NCI-H1417 (cell line): ENCODE data around the gene AKR1C4.
"Not testable (repeated sequence)": the region's sequence is repeated elsewhere in the genome, so short reads cannot be mapped to it uniquely, and the experiment has no call there.

ENCODE experiments used
- DNase-seq, 3 experiments: peaks; one replicate each; lab custom pipeline; 2025; lab: John Stamatoyannopoulos, UW

The AKR1C4 gene

DNA sequence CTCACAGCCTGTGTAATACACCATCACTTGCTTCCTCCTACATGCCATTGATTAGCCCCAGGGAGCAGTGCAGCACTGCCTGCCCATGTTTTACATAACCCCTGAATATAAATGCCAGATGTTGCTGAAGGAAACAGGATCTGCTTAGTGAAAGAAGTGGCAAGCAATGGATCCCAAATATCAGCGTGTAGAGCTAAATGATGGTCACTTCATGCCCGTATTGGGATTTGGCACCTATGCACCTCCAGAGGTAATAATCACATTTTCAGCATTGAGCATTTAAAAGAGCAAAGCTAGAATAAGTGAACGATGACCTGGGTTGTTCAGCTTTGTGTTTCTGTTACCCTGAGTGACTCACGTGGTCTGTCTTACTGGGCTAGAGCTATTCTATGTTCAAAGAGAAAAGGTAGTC, at the start of gene AKR1C4:
Gene AKR1C4 (plus strand): TSS at position 136 of the 412 bp plus-strand sequence. CDS start 31 bp downstream, at position 167.
- DNase-seq: no peak

DNA sequence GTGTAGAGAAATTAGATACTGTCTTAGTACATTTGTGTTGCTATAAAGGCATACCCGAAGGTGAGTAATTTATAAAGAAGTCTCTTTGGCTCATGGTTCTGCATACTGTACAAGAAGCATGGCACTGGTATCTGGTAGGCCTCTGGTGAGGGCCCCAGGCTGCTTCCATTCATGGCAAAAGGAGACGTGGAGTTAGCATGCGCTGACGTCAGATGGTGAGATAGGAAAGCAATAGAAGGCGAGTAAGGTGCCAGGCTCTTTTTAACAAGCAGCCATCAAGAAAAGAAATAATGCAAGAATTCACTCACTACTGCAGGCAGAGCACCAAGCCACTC, 49.8 kb upstream of the AKR1C4 start:
- DNase-seq: no peak

DNA sequence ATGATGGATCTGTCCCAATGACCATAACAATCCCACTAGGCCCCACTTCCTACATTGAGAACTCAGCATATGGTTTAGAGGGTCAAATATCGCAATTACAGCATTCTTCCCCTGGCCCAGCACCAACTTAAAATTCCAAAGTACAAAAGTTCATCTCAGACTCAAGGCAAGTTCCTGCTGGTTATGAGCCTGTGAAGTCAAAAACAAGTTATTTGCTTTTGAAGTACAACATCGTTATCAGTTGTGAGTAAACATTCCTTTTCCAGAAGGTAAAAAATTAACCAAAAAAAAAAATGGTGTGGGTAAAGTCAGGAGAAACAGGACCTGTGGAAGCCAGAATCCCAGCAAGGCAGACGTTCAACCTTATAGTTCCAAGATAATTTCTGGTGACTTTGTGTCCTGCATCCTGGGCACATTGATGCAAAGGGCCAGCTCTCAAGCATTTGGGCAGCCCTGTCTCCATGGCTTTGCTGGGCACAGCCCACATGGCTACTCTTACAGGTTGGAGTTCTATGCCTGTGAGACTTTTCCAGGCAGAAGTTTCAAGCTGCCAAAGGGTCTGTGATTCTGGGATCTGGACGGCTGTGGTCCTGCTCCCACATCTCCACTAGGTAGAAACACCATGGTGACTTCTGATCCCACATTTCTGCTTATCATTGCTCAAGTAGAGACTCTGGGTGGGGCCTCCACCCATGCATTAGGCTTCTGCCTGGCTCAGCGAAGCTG, 49.2 kb upstream of the AKR1C4 start:
- no peak for DNase-seq

DNA sequence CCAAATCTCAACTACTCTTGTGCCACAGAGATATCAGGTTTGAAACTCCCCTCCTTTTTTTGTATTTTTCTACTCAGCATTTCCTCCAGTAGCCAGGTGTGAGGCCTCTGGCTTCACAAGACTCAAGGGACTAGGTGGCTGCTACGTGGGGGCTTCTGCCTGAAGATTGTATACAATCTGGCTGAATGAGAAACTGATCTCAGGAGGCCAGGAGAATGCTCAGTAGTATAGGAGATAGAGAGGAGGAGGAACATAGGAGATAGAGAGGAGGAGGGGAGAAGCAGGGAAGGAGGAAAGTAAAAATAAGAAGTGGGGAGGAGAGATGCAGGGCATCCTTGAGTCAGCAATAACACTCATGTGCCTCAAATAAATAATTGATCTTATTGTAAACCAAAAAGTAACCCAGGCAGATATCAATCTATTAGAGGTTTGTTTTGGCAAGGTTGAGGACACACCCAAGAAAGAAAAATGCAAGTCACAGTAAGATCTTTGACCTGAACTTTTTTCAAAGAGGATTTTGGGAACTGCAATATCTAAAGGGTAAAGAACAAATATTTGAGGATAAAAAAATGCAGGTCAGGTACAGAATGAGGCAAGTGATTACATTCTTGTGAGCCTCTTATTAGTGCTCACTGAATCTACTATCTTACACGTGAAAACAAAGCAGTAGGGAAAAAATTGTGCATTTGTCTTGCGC, 48.5 kb upstream of the AKR1C4 start:
- no peak for DNase-seq

DNA sequence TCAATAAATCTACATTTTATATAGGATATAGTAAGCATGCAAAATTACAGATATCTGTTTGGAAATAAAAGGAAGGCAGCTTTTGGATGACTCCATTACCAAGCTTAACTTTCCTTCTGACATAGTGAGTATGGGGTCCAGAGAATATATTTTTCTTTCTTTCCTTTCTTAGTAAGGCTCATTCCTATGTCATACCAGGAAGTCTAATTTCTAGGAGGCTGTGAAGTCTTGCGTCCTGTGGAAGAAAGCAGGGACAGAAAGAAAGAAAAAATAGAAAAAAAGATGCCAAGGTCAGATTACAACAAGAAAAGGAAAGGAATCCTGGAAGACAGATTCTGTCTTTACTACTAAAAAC, 48.0 kb upstream of the AKR1C4 start:
- no peak for DNase-seq

DNA sequence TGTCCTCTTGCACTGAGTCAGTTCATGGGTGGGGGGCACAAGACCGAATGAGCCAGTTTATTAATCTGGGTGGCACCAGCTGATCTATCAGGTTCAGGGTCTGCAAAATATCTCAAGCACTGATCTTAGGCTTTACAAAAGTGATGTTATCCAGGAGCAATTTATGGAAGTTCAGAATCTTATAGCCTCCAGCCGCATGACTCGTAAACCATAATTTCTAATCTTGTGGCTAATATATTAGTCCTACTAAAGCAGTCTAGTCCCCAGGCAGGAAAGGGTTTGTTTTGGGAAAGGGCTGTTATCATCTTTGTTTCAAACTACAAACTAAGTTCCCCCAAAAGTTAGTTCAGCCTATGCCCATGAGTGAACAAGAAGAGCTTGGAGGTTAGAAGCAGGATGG, 45.6 kb upstream of the AKR1C4 start:
- no peak for DNase-seq

DNA sequence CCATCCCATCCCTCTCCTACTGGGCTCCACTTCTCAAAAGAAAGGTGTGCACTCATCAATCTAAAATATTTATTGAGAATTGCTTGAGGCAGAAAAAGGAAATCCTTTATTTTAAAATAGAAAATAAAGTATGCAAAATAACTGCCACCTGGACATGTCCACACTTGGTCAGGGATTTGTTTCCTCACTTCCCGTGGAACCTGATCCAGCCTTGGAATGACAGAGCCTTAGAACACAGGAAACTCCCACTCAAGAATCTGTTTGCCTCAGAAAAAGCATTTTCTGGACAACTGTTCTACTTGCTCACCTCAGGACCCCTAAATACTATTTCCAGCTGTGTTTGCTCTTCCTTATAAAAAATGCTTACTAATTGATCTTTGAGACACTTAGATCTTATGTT, 40.7 kb upstream of the AKR1C4 start:
- DNase-seq: no peak

DNA sequence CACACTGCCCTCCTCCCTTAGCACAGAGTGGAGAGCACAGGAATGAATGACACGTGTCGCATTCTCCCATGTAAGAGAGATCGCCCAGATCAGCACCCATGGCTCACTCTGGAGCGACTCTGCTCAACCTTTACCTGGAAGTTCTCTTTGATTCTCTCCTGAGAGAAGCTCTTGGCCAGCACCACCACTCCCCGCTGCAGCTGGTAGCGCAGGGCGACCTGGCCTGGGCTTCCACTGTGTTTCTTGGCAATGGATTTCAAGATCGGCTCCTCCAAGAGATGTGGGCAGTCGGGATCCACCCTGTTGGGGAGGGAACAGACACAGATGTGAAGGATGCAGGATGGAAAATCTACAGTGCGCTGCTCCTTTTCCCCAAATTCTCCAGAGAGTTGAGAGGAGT, 39.1 kb upstream of the AKR1C4 start:
- no peak for DNase-seq

DNA sequence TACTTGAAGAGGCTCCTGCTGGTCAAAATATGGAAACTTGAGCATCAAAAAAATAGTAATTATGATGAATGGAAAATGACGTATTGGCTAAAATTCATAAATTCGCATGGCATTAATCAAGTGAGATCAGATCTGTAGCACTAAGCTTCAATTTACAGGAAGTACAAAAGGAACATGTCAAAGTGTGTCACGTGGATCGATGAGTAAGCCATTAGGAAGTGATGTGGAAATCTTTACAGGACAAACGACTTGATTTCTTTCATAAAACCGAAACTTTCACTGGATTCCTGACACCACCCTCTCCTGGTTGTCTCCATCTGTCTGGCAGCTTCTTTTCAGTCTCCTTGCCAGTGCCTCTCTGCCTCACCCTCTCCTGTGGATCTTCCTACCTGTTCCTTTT, 37.5 kb upstream of the AKR1C4 start:
- no peak for DNase-seq

DNA sequence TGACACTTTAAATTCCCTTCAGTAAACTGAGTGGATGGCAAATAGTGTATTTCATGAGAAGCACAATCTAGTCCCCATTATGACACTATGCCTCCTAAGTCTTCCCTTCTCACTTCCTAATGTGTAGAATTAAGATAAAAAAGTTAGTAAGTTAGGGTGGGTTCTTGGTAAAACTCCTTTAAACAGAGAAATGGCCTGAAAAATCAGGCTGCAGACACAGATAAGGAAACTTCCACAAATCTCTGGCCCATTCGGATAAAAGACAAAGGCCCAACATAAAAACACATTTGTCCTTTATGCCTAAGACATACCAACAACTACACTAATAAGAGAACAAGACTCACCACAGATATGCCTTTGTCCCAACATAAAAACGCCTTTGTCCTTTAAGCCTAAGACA, 33.1 kb upstream of the AKR1C4 start:
- DNase-seq: no peak

DNA sequence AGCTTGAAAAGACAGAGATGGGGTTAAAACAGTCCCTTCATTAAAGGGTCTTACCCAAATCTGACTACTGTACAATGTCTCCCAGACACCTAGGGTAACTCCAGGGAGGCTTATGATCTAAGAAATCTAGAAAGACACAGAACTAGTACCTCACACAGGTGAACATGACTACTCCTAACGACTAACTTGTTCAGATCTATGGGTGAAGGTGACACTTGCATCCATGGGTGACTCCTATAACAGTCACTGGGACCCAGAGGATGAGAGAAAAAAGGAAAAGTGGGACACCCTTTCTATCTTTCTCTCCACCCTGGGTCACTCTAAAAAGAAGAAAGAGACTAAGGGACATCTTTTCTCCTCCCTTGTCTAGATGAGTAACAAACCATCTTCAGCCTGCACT, 30.9 kb upstream of the AKR1C4 start:
- peak in 2 of 3 experiments; percentile 1 to 16 for DNase-seq

DNA sequence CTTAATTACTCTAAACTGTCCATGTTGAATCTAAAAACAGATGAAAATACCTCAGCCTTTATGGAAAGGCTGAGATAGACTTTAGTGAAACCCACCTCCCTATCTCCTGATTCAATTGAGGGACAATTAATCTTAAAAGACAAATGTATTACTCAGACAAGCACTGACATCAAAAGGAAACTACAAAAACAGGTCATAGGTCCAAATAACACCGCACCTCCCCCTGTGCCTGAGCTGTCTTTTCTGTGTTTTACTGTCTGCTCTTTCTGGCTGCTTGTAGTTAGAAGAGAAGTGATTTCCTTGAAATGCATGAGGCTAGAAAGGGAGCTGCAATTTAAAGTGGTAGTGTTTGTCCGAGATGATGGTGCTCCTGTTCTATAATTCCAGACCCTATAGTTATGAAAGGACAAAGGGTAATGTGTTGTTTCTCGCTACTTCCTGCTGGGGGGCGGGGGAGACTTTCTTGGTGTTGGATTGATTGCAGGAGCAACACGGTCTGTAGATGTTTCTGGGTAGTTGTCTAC, 27.7 kb upstream of the AKR1C4 start:
- peak in 1 of 3 experiments; percentile 0 for DNase-seq

DNA sequence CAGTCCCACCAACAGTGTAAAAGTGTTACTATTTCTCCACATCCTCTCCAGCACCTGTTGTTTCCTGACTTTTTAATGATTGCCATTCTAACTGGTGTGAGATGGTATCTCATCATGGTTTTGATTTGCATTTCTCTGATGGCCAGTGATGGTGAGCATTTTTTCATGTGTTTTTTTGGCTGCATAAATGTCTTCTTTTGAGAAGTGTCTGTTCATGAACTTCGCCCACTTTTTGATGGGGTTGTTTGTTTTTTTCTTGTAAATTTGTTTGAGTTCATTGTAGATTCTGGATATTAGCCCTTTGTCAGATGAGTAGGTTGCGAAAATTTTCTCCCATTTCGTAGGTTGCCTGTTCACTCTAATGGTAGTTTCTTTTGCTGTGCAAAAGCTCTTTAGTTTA, 21.1 kb upstream of the AKR1C4 start:
- DNase-seq: not testable (repeated sequence)

DNA sequence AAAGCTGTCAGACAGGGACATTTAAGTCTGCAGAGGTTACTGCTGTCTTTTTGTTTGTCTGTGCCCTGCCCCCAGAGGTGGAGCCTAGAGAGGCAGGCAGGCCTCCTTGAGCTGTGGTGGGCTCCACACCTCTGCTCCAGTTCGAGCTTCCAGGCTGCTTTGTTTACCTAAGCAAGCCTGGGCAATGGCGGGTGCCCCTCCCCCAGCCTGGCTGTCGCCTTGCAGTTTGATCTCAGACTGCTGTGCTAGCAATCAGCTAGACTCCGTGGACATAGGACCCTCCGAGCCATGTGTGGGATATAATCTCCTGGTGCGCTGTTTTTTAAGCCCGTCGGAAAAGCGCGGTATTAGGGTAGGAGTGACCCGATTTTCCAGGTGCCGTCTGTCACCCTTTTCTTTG, 16.1 kb upstream of the AKR1C4 start:
- not testable (repeated sequence) for DNase-seq

DNA sequence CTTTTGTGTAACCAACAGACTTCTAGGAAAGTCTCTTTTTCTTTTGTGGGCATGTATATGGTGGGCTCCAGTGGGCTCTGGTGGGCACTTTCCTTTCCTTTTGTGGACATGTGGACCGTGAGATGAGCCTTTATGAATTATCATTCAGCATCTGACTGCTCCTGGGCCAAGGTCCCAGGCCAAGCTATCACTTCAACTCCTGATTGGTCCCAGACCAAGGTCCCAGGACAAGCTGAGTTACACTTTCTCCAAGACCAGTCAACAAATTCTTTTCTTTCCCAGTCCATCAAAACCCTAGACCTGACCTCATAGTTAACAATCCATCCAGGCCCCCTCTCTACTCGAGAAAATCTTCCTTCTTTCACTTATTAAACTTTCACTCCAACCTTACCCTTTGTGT, 12.7 kb upstream of the AKR1C4 start:
- DNase-seq: no peak

DNA sequence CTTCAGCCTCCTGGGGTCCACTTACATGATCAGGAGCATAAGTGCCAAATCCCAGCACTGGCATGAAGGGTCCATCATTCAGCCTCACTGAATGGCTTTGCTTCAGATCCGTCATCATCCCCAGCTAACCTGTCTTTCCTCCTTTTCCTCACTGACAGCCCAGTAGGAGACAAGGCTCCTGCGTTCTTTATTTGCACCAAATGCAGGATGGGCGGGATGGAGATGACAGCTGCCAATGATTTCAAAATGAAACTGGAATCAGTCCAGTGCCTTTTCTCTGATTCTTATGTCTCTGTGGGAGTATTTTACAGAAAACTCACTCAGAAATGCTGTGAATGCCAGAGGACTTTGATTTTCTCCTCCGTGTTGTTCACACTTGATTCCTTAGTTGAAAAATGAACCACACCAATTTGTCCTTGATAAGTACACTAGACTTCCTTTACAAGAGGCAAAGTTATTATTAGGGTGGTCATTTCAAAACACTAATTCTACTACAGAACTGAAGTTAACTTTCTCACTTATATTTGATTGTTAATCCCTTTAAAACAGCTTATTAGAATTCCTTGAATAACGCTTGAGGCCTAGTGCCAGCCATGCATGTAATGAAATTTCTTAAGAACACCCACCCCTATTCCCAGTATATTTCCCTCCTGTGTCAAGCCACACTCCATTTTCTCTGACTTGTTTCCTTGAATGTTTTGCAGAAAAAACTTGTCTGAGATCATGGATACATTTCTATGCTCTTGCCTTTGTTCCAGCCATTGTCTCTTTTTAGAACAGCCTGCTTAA, 11.5 kb upstream of the AKR1C4 start, which contains the start of gene AKR1C8:
Gene AKR1C8 (minus strand): TSS at position 164 of the 789 bp plus-strand sequence. CDS start 46 bp downstream, at position 118.
- no peak for DNase-seq

DNA sequence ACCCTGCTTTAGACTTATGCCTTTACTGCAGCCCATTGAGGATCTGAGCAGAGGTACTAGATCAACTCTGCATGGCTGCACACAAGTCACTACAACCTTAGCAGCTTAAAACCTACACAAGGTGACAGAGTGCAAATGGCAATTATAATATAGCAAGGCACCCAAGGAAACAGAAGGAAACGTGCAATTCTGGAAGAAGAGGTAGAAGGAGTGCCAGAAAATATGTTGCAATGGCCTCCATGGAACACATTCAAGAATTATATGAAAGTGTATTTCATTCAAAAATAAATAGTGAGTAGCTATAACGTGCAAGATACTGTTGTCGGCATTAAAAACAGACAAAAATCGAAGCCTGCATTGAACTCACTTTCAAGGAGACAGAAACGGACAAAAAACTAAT, 8.8 kb upstream of the AKR1C4 start:
- DNase-seq: no peak

DNA sequence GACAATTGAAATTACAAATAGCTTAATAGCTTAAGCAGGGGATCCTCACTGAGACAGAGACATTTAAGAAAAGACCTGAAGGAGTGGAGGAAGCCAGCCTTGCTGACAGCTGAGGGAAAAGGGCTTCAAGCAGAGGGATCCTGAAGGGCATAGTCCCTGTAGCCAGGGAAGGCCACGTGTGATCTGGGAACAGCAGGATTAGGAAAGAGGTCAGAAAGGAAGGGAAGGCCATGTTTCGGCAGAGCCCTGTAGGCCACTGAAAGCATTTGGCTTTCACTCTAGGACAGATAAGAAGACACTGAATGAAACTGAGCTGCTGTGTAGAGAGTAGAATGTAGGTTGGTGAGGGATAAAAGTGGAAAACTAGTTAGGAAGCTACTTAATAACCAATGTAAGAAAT, 8.3 kb upstream of the AKR1C4 start:
- no peak for DNase-seq

DNA sequence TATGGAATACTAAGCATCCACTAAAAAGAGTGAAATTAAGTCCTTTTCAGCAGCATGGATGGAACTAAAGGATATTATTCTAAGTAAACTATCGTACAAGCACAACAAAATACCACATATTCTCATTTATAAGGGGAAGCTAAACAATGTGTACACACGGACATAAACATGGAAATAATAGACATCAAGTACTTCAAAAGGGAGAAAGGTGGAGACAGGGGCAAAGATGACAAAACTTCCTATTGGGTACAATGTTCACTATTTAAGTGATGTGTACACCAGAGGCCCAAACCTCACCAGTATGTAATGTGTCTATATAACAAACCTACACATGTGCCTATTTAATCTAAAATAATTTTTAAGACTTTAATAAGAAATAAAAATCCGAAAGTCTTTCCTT, 2.2 kb upstream of the AKR1C4 start:
- DNase-seq: no peak

DNA sequence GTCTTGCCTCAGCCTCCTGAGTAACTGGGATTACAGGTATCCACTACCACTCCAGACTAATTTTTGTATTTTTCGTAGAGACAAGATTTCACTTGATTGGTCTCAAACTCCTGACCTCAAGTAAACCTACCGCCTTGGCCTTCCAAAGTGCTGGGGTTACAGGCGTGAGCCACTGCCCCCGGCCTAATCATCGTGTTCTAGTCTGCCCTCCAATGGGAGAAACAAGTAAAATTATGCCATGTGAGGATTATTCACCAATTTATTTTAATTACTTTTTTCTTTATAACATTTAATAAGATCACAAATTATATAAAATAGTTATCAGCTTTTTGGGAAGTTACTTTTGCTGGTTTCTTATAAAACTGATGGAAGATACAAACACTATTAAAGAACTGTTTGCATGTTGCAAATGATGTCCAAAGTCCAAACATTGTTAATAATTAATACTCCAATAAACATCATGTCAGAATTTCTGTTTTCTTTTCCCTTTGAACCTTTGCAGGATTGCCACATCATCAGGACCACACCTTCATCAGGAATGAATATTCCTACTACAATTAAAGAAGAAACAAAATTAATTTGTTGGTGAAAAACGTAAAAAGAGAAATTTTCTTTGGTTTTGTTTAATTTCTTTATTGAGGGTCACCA, 786 bp upstream of the AKR1C4 start:
- DNase-seq: no peak

DNA sequence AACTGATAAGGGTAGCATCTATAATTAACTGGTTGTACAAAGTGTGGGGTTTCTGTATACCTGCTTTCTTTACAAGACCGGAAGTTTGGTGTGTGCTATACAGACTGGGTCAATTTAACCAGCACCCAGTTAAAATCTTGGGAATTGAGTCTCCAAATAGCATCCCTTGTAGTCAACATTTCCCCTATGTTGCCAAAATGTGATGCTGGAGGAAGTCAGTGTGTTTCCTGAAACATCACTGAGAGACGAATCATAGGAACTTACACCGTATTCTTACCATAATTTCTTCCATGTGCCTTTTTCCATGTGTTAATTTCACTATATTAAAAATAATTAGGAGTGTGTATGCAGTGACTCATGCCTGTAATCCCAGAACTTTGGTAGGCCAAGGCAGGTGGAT, 1.7 kb downstream of the AKR1C4 start:
- no peak for DNase-seq

DNA sequence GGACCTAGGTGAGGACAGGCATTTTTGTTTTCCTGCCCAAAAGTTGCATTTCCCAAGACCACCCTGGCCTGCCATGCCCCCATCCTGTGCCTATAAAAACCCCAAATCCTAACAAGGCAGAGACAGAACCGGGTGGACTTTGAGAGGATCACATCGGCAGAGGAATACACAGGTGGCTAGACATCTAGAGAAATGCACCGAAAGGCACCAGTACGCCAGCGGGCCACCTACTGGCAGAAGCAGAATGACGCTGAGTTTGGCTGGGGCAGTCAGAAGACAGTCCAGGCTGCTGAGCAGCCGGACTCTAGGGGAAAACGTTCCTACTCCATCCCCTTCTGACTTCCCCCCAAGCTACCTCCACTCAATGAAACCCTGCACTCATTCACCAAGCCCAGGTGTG, 2.8 kb downstream of the AKR1C4 start:
- DNase-seq: no peak
